ENCODE results near the gene ASAP2. TPM values are rescaled to one million over a fixed set of nuclear protein-coding genes. Genes with fewer than 3 reads are reported as not detected.

ASAP2 gene
- polyA plus RNA-seq, 2 donors, result 4.0 to 5.3 TPM

DNA sequence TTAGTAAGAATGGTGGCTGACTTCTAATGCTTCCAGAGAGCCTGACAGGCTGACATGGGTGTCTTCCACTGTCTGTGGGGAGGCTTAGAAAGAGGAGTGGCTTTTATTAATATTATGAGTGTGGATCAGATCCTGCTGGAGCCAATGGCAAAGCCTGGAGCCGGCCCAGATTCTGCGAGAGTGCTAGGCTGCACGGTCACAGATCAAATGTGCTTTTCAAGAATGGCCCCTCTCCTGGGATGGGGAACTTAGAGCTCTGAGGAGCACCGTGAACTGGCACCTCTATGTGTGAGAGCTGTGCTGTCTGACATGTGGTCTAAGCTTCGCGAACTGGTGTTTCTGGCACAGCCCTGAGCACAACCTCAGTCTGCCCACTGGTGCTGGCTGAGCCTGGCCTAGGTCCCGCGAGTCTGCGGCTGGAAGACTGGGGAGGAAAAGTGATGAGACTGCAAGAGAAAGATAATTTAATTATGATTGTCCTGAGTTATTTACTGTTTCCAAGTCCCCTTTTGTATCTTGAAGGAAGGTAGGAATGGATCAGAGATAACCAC is 70.4 kb downstream of the ASAP2 start:
- Histone ChIP-seq H3K36me3 (ENCODE audit: control insufficient read depth in 2 of 2, insufficient read depth in 2 of 2, low read length in 1 of 2) (peaks cover 0 to 2% of the 10 kb centered on the region in 2 donors), H3K27me3 (ENCODE audit: control insufficient read depth in 1 of 2, insufficient read depth in 2 of 2, low read length in 2 of 2) (no peaks in the 10 kb centered on the region), H3K4me3 (ENCODE audit: low read depth in 1 of 2, low read length in 2 of 2) (no peak overlapping the region), H3K27ac (ENCODE audit: low read depth in 2 of 2, low read length in 1 of 2) (no peak overlapping the region), H3K4me1 (ENCODE audit: control insufficient read depth in 2 of 2, insufficient read depth in 2 of 2, low read length in 1 of 2) (peaks cover 0 to 4% of the 10 kb centered on the region in 2 donors), H3K9me3 (ENCODE audit: control insufficient read depth in 2 of 2, insufficient read depth in 1 of 2, low read depth in 1 of 2, low read length in 1 of 2) (no peaks in the 10 kb centered on the region)
- WGBS, 2 donors, result 84 to 88% methylated on average over 9 of the region's 9 CpGs

DNA sequence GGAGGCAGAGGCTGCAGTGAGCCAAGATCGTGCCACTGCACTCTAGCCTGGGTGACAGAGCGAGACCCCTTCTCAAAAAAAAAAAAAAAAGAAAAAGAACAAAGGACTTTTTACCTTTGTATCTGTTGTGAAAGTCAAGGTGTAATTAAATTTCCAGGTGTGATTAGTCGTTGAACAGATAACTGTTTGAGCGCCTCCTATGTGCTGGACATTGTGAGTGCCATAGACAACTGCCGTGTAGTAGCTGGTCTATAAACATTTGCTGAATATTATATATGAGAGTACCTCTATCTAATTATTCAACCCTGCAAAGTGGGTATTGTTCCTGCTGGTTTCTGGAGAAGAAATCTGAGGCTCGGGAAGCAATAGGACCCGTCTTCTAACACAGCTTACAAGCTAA is 71.8 kb downstream of the ASAP2 start:
- Histone ChIP-seq H3K9me3 (ENCODE audit: control insufficient read depth in 2 of 2, insufficient read depth in 1 of 2, low read depth in 1 of 2, low read length in 1 of 2) (no peaks in the 10 kb centered on the region), H3K27ac (ENCODE audit: low read depth in 2 of 2, low read length in 1 of 2) (no peak overlapping the region), H3K4me3 (ENCODE audit: low read depth in 1 of 2, low read length in 2 of 2) (no peak overlapping the region), H3K27me3 (ENCODE audit: control insufficient read depth in 1 of 2, insufficient read depth in 2 of 2, low read length in 2 of 2) (no peaks in the 10 kb centered on the region), H3K36me3 (ENCODE audit: control insufficient read depth in 2 of 2, insufficient read depth in 2 of 2, low read length in 1 of 2) (peaks cover 0 to 2% of the 10 kb centered on the region in 2 donors), H3K4me1 (ENCODE audit: control insufficient read depth in 2 of 2, insufficient read depth in 2 of 2, low read length in 1 of 2) (peaks cover 0 to 4% of the 10 kb centered on the region in 2 donors)
- WGBS, 2 donors, result 75 to 86% methylated on average over 7 of the region's 7 CpGs

DNA sequence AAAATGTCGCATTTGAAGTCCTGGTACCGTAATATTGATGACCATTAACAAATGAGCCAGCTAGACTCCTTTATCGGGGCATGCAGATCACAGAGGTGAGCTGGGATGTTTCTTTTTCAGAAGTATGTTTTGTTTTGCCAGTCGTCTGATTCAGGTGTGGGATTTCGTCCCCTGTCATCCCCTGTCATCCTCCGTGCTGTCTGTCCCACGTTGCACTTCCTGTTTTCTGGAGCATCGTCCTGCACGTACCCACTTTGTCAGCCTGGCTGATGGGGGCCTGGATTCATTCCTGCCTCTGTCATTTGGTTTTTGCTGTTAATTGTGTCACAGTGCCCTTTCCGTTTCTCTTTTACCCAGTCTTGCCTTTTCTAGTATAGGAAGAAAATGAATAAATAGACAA is 72.8 kb downstream of the ASAP2 start:
- Histone ChIP-seq H3K36me3 (ENCODE audit: control insufficient read depth in 2 of 2, insufficient read depth in 2 of 2, low read length in 1 of 2) (peaks cover 0 to 2% of the 10 kb centered on the region in 2 donors), H3K9me3 (ENCODE audit: control insufficient read depth in 2 of 2, insufficient read depth in 1 of 2, low read depth in 1 of 2, low read length in 1 of 2) (no peaks in the 10 kb centered on the region), H3K27me3 (ENCODE audit: control insufficient read depth in 1 of 2, insufficient read depth in 2 of 2, low read length in 2 of 2) (no peaks in the 10 kb centered on the region), H3K4me3 (ENCODE audit: low read depth in 1 of 2, low read length in 2 of 2) (no peak overlapping the region), H3K27ac (ENCODE audit: low read depth in 2 of 2, low read length in 1 of 2) (no peak overlapping the region), H3K4me1 (ENCODE audit: control insufficient read depth in 2 of 2, insufficient read depth in 2 of 2, low read length in 1 of 2) (peaks cover 0 to 4% of the 10 kb centered on the region in 2 donors)
- 79 to 86% methylated on average over 10 of the region's 10 CpGs for WGBS, 2 donors

DNA sequence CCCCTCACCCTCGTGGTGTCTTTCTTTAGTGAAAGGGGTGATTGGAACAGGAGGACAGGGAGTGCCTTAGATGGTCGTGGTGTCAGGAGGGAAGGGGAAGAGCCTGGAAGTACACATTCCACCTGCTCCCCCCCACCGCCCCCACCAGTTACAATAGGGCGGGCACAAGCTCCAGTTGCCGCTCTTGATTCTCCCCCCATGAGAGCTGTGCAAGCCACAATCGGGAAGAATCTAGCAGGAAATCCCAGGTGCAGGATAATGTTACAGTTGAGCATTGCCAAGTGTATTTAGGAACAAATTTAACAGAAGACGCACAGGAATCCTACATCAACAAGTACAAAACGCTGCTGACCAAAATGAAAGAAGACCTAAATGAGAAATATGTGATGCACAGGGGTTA is 73.6 kb downstream of the ASAP2 start:
- no peaks in the 10 kb centered on the region for H3K9me3 ChIP-seq (ENCODE audit: control insufficient read depth in 2 of 2, insufficient read depth in 1 of 2, low read depth in 1 of 2, low read length in 1 of 2)
- 77 to 80% methylated on average over 8 of the region's 8 CpGs for WGBS, 2 donors
- peaks cover 0 to 4% of the 10 kb centered on the region in 2 donors for H3K4me1 ChIP-seq (ENCODE audit: control insufficient read depth in 2 of 2, insufficient read depth in 2 of 2, low read length in 1 of 2)
- peaks cover 0 to 2% of the 10 kb centered on the region in 2 donors for H3K36me3 ChIP-seq (ENCODE audit: control insufficient read depth in 2 of 2, insufficient read depth in 2 of 2, low read length in 1 of 2)
- no peak overlapping the region for H3K27ac ChIP-seq (ENCODE audit: low read depth in 2 of 2, low read length in 1 of 2)
- no peak overlapping the region for H3K4me3 ChIP-seq (ENCODE audit: low read depth in 1 of 2, low read length in 2 of 2)
- no peaks in the 10 kb centered on the region for H3K27me3 ChIP-seq (ENCODE audit: control insufficient read depth in 1 of 2, insufficient read depth in 2 of 2, low read length in 2 of 2)

DNA sequence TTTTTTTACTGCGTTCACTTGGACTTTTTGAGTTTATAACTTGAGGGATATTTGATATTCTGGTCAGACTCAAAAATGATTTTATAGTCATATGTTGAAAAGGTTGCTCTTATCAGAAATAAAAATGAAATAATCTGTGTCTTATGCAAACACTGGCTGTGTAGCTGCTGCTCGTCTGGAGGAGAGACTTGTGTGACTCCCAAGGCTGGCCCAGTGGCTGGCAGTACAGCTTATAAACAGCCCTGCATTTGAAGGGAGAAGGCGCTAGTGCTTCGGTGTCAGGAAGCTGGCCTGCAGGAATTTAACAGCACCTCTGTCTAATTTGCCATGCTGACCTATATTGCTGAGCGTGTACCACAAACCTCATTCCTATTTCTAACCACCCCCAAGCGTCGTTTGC is 74.5 kb downstream of the ASAP2 start:
- 80 to 89% methylated on average over 7 of the region's 7 CpGs for WGBS, 2 donors
- Histone ChIP-seq H3K9me3 (ENCODE audit: control insufficient read depth in 2 of 2, insufficient read depth in 1 of 2, low read depth in 1 of 2, low read length in 1 of 2) (no peaks in the 10 kb centered on the region), H3K4me1 (ENCODE audit: control insufficient read depth in 2 of 2, insufficient read depth in 2 of 2, low read length in 1 of 2) (peaks cover 0 to under 1% of the 10 kb centered on the region in 2 donors), H3K4me3 (ENCODE audit: low read depth in 1 of 2, low read length in 2 of 2) (no peak overlapping the region), H3K36me3 (ENCODE audit: control insufficient read depth in 2 of 2, insufficient read depth in 2 of 2, low read length in 1 of 2) (peaks cover 0 to 2% of the 10 kb centered on the region in 2 donors), H3K27ac (ENCODE audit: low read depth in 2 of 2, low read length in 1 of 2) (no peak overlapping the region), H3K27me3 (ENCODE audit: control insufficient read depth in 1 of 2, insufficient read depth in 2 of 2, low read length in 2 of 2) (no peaks in the 10 kb centered on the region)

DNA sequence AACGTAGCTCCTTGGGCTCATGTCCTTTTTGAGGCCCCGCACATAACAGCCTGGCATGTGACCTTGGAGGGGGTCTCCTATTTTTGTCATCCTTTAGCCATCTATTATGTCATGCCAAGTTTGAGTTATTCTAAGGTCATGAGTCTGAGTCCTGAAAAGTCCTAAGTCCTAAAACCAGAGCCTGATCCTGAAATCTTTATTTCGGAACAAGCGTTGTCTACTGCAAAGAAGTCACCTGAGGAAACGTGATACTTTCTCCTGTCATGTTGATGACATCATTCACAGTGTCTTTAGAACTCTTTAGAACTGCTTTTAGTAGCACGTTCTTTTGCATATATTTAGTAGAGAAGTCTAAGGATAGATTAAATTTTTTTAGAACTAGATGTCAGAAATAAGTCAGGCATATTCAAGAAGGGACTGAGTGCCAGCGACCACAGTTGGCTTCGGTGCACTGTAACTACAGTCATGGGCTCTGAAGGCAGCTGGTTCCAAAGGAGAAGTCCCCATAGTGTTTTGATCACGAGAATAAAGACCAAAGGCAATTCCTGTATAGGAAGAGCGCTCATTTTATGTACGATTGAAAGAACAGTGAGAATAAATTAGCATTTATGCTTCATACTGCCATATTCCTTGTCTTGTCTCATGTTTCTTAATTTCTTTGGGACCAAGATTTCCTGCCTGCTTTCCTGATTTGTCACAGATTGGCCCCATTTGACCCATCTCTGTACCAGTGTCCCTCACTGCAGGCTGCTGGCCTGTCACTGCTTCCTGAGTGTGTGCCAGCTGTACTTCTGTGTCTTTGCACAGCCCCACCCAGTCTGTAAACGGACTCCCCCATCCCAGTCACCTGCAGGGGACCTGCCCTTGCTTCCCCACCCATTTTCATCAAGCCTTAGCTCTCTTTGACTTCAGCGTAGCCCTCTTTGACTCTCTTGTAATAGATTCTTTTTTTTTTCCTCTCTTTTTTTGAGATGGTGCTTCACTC is 75.8 kb downstream of the ASAP2 start:
- 83 to 84% methylated on average over 13 of the region's 13 CpGs for WGBS, 2 donors
- Histone ChIP-seq H3K4me3 (ENCODE audit: low read depth in 1 of 2, low read length in 2 of 2) (no peak overlapping the region), H3K27ac (ENCODE audit: low read depth in 2 of 2, low read length in 1 of 2) (no peak overlapping the region), H3K9me3 (ENCODE audit: control insufficient read depth in 2 of 2, insufficient read depth in 1 of 2, low read depth in 1 of 2, low read length in 1 of 2) (no peaks in the 10 kb centered on the region), H3K27me3 (ENCODE audit: control insufficient read depth in 1 of 2, insufficient read depth in 2 of 2, low read length in 2 of 2) (no peaks in the 10 kb centered on the region), H3K36me3 (ENCODE audit: control insufficient read depth in 2 of 2, insufficient read depth in 2 of 2, low read length in 1 of 2) (peaks cover 0 to 2% of the 10 kb centered on the region in 2 donors), H3K4me1 (ENCODE audit: control insufficient read depth in 2 of 2, insufficient read depth in 2 of 2, low read length in 1 of 2) (no peaks in the 10 kb centered on the region)

DNA sequence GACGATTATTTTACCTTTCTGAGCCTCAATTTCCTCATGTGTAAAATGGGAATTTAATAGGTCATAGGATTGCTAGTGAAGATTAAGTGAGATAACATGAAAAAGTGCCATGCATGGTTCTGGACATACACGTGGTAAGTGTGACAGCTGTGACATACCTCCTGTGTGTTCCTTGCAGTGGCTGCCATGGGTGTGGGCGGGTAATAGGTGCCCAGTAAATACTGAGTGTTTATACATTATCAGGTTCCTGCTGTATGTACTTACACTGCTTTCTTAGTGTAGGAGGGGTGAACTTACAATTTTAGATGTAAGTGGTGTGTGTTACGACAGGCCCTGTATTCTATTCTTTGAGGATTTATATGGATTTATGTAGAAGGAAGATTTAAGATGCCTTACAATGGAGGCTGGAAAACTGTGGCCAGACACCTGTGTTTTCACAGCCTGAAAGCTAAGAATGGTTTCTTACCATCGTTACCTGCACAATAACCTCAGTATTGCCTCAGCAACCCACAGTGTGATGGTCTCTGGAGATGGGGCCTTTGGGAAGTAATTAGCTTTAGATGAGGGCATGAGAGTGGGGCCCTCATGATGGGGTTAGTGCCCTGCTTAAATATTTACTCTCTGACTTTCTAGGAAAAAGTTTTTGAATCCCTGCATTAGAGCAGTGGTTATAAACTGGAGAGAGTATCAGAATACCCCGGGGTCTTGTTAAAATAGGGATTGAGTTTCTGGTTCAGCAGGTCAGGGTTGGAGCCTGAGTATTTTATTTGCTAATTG is 78.1 kb downstream of the ASAP2 start:
- no peak overlapping the region for H3K27ac ChIP-seq (ENCODE audit: low read depth in 2 of 2, low read length in 1 of 2)

DNA sequence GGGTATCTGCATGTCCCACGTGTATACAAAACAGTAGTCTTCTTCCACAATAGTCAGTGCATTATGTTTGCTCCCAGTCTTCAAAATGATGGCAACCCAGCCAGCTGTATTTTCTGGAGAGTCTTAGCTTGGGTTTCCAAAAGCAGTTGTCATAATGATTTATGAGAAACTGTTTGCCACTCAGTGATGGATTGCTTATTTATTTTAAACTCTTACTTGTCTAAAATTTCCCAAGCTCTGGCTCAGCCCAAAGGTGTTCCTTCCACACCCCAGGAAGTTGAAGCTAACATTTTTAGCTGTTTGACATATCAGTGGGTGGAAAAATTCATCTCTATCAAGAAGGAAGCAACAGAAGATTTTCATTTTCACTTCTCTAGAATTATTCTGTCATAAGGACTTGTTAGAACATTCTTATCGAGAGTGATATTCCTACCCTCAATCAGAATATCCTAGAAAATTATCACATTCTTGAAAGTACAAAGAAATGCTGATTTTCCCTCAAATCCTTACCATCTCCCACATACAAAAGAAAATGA is 78.8 kb downstream of the ASAP2 start:
- Histone ChIP-seq H3K27ac (ENCODE audit: low read depth in 2 of 2, low read length in 1 of 2) (no peak overlapping the region), H3K4me1 (ENCODE audit: control insufficient read depth in 2 of 2, insufficient read depth in 2 of 2, low read length in 1 of 2) (no peaks in the 10 kb centered on the region), H3K4me3 (ENCODE audit: low read depth in 1 of 2, low read length in 2 of 2) (no peak overlapping the region), H3K27me3 (ENCODE audit: control insufficient read depth in 1 of 2, insufficient read depth in 2 of 2, low read length in 2 of 2) (no peaks in the 10 kb centered on the region), H3K36me3 (ENCODE audit: control insufficient read depth in 2 of 2, insufficient read depth in 2 of 2, low read length in 1 of 2) (peaks cover 0 to 2% of the 10 kb centered on the region in 2 donors), H3K9me3 (ENCODE audit: control insufficient read depth in 2 of 2, insufficient read depth in 1 of 2, low read depth in 1 of 2, low read length in 1 of 2) (no peaks in the 10 kb centered on the region)
- 60 to 62% methylated on average over 2 of the region's 2 CpGs for WGBS, 2 donors

More for the DNA sequence above, 78.1 kb downstream of the ASAP2 start:
- H3K9me3 ChIP-seq (ENCODE audit: control insufficient read depth in 2 of 2, insufficient read depth in 1 of 2, low read depth in 1 of 2, low read length in 1 of 2), result no peaks in the 10 kb centered on the region
- peaks cover 0 to 4% of the 10 kb centered on the region in 2 donors for H3K36me3 ChIP-seq (ENCODE audit: control insufficient read depth in 2 of 2, insufficient read depth in 2 of 2, low read length in 1 of 2)
- WGBS, 2 donors, result 66 to 76% methylated on average over 6 of the region's 6 CpGs
- no peaks in the 10 kb centered on the region for H3K27me3 ChIP-seq (ENCODE audit: control insufficient read depth in 1 of 2, insufficient read depth in 2 of 2, low read length in 2 of 2)
- no peak overlapping the region for H3K4me3 ChIP-seq (ENCODE audit: low read depth in 1 of 2, low read length in 2 of 2)
- H3K4me1 ChIP-seq (ENCODE audit: control insufficient read depth in 2 of 2, insufficient read depth in 2 of 2, low read length in 1 of 2), result no peaks in the 10 kb centered on the region

DNA sequence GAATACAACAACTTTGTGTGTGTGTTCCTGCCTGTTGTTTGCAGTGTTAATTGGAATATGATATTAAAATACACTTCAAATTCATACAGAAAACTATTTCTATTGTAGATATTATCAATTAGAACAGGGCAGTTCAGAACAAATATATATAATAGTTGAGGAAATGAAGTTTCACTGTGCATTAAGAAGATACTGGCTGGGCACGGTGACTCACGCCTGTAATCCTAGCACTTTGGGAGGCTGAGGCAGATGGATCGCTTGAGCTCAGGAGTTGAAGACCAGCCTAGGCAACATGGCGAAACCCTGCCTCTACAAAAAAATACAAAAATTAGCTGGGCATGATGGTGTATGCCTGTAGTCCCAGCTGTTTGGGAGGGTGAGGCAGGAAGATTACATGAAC is 79.3 kb downstream of the ASAP2 start:
- H3K4me1 ChIP-seq (ENCODE audit: control insufficient read depth in 2 of 2, insufficient read depth in 2 of 2, low read length in 1 of 2), result no peaks in the 10 kb centered on the region
- no peaks in the 10 kb centered on the region for H3K27me3 ChIP-seq (ENCODE audit: control insufficient read depth in 1 of 2, insufficient read depth in 2 of 2, low read length in 2 of 2)
- WGBS, 2 donors, result 87 to 90% methylated on average over 4 of the region's 4 CpGs
- no peak overlapping the region for H3K4me3 ChIP-seq (ENCODE audit: low read depth in 1 of 2, low read length in 2 of 2)
- peaks cover 0 to 2% of the 10 kb centered on the region in 2 donors for H3K36me3 ChIP-seq (ENCODE audit: control insufficient read depth in 2 of 2, insufficient read depth in 2 of 2, low read length in 1 of 2)
- H3K9me3 ChIP-seq (ENCODE audit: control insufficient read depth in 2 of 2, insufficient read depth in 1 of 2, low read depth in 1 of 2, low read length in 1 of 2), result no peaks in the 10 kb centered on the region
- H3K27ac ChIP-seq (ENCODE audit: low read depth in 2 of 2, low read length in 1 of 2), result no peak overlapping the region
